Panc1 (cell line): ENCODE data around the gene HNRNPR. TPM values are rescaled to one million over a fixed set of nuclear protein-coding genes. Genes with fewer than 3 reads are reported as not detected.

ENCODE experiments used
- ATAC-seq: fragments of 200-7000 bp; cut with Tn5 transposase; 2 replicates; pipeline ENCODE4 v1.9.1; 2020; ENCODE audit warnings: mild to moderate bottlenecking, moderate library complexity
- BruUV-seq: library from RNA; stranded (reverse); fragments of 400-500 nt; replicated peaks from 2 replicates; lab custom pipeline; 2021; lab: Mats Ljungman, UMichigan
- CTCF ChIA-PET: fragments of 300-600 bp; sonication (Branson Sonifier 250); formaldehyde crosslinking; loops from one replicate; lab custom pipeline; 2022; ENCODE audit warnings: antibody characterized with exemption; lab: Charles Lee
- POLR2A ChIA-PET: fragments of 300-600 bp; sonication (Branson Sonifier 250); formaldehyde crosslinking; loops from one replicate; lab custom pipeline; 2022; ENCODE audit warnings: antibody characterized with exemption; lab: Charles Lee
- DNase-seq: peaks from one replicate; pipeline ENCODE4 v3.0.0-alpha.2; 2010; ENCODE audit warnings: low read depth, low spot score
- H3K27ac ChIP-seq: 2 replicates; pipeline ENCODE4 v1.5.1; 2011; ENCODE audit warnings: mild to moderate bottlenecking, low read length, inconsistent platforms
- H3K27me3 ChIP-seq: fragments of 200-500 bp; sonication (Bioruptor generic); 2 replicates; pipeline ENCODE4 v1.6.0; 2014; ENCODE audit warnings: low read length, inconsistent platforms; ENCODE audit not compliant: control insufficient read depth, insufficient read depth
- H3K36me3 ChIP-seq: fragments of 200-500 bp; sonication (Bioruptor generic); 2 replicates; pipeline ENCODE4 v1.5.1; 2014; ENCODE audit warnings: inconsistent platforms, mild to moderate bottlenecking, low read length, moderate library complexity; ENCODE audit not compliant: control insufficient read depth, insufficient read depth
- H3K4me1 ChIP-seq: 2 replicates; pipeline ENCODE4 v1.5.1; 2011; ENCODE audit warnings: inconsistent platforms, mild to moderate bottlenecking, low read length, moderate library complexity; ENCODE audit not compliant: control insufficient read depth, insufficient read depth
- H3K4me3 ChIP-seq, 2 experiments: 2 replicates each; pipeline ENCODE4 v1.5.1; 2011 to 2012; ENCODE audit warnings: low read depth in 2 of 2, low read length in 2 of 2, mild to moderate bottlenecking in 2 of 2, inconsistent platforms in 1 of 2, moderate library complexity in 1 of 2
- H3K9me3 ChIP-seq: fragments of 200-500 bp; sonication (Bioruptor generic); 2 replicates; pipeline ENCODE4 v1.5.1; 2014; ENCODE audit warnings: low read depth, mild to moderate bottlenecking, inconsistent platforms, low read length, moderate library complexity; ENCODE audit not compliant: control insufficient read depth, insufficient read depth
- CTCF ChIP-seq: fragments of 450-650 bp; IDR thresholded peaks from 2 replicates; pipeline ENCODE4 v1.5.1; 2017; ENCODE audit warnings: mild to moderate bottlenecking
- POLR2AphosphoS5 ChIP-seq: IDR thresholded peaks from 2 replicates; pipeline ENCODE4 v1.6.1; 2012; ENCODE audit warnings: mild to moderate bottlenecking, low read depth, low read length, moderate library complexity
- SIN3A ChIP-seq: IDR thresholded peaks from 2 replicates; pipeline ENCODE4 v1.6.1; 2012; ENCODE audit warnings: low read depth, mild to moderate bottlenecking, low read length, moderate library complexity, borderline replicate concordance; ENCODE audit not compliant: insufficient read depth
- TCF7L2 ChIP-seq: IDR thresholded peaks from 2 replicates; pipeline ENCODE4 v1.6.1; 2011; ENCODE audit warnings: mild to moderate bottlenecking, low read depth, low read length, inconsistent platforms
- in situ Hi-C: cut with HindIII; loops from 2 replicates; pipeline ENCODE4 v1.10.0; 2016; ENCODE audit warnings: low sequenced_read_pairs, low pct_unique_long_range_greater_than_20kb
- intact Hi-C: fragments of 100-400 bp; cut with micrococcal nuclease; formaldehyde crosslinking; loops from one replicate; pipeline ENCODE4 v1.10.0; 2022; ENCODE audit not compliant: unreplicated experiment
- total RNA-seq: library from RNA; stranded (reverse); gene quantifications from one replicate; pipeline ENCODE4 v1.2.1, GENCODE V29; 2021; ENCODE audit not compliant: unreplicated experiment
- TF ChIP-seq, protein P1 (sequence below), 2 experiments: IDR thresholded peaks; 2 replicates each; pipeline ENCODE4 v1.6.1; 2011 to 2012; ENCODE audit warnings: low read depth in 2 of 2, control low read depth in 1 of 2, low read length in 1 of 2, mild to moderate bottlenecking in 1 of 2, moderate library complexity in 1 of 2; ENCODE audit not compliant: insufficient read depth in 1 of 2

Gene HNRNPR
- total RNA-seq, 1 experiment from 2014 or later: 173 TPM

GRCh38 chr1:23304140-23304620 is 39.9 kb downstream of the HNRNPR start:
- intact Hi-C loops (no loop called here), in situ Hi-C loops (no loop called here)
- H3K9me3 ChIP-seq: no peaks in the 10 kb centered on the region
- no peaks in the 10 kb centered on the region for H3K4me1 ChIP-seq
- ATAC-seq: no peak
- TF ChIP-seq SIN3A (no peak), POLR2AphosphoS5 (no peak), TCF7L2 (no peak), CTCF (no peak)
- TF ChIP-seq, protein P1, sequence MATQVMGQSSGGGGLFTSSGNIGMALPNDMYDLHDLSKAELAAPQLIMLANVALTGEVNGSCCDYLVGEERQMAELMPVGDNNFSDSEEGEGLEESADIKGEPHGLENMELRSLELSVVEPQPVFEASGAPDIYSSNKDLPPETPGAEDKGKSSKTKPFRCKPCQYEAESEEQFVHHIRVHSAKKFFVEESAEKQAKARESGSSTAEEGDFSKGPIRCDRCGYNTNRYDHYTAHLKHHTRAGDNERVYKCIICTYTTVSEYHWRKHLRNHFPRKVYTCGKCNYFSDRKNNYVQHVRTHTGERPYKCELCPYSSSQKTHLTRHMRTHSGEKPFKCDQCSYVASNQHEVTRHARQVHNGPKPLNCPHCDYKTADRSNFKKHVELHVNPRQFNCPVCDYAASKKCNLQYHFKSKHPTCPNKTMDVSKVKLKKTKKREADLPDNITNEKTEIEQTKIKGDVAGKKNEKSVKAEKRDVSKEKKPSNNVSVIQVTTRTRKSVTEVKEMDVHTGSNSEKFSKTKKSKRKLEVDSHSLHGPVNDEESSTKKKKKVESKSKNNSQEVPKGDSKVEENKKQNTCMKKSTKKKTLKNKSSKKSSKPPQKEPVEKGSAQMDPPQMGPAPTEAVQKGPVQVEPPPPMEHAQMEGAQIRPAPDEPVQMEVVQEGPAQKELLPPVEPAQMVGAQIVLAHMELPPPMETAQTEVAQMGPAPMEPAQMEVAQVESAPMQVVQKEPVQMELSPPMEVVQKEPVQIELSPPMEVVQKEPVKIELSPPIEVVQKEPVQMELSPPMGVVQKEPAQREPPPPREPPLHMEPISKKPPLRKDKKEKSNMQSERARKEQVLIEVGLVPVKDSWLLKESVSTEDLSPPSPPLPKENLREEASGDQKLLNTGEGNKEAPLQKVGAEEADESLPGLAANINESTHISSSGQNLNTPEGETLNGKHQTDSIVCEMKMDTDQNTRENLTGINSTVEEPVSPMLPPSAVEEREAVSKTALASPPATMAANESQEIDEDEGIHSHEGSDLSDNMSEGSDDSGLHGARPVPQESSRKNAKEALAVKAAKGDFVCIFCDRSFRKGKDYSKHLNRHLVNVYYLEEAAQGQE (IDR thresholded peaks at IDR 0.05; ENCODE audit: insufficient read depth in 1 of 2, low read depth in 2 of 2, low read length in 1 of 2): no peak
- ChIA-PET POLR2A (interaction anchor here (0.5 kb wide), 1 partner anchor 40 kb away, joined by 9 read pairs; the partner anchor contains the start of gene HNRNPR), CTCF (no interaction called here)
- H3K36me3 ChIP-seq: peaks cover 64% of the 10 kb centered on the region
- DNase-seq: no peak
- no TSS peak for BruUV-seq
- no peaks in the 10 kb centered on the region for H3K27me3 ChIP-seq
- no peak overlapping the region for H3K4me3 ChIP-seq
- no peak overlapping the region for H3K27ac ChIP-seq

DNA sequence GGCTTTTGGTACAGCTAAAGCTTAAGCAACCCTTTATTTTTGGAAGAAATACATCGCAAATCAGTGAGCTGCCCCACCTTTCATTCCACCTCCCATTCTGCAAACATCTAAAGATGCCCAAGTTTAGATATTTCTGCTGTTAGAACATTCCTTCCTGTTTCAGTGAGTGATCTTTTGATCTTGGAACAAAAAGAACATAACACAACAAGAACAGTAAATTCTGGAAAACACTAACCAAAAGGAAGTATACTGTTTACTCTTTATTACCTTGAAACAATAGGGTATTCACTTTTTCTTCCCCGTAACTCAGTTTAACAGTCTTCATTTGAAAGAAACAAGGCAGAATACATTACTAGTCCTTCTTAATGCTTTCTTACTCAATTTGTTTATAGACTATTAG is 40.6 kb downstream of the HNRNPR start:
- ChIA-PET CTCF (interaction anchor here (0.6 to 1.0 kb wide), 2 partner anchors 100 to 194 kb away, joined by 3 to 4 read pairs; no protein-coding TSS in a partner anchor), POLR2A (interaction anchor here (0.5 to 0.7 kb wide), 2 partner anchors 41 to 245 kb away, joined by 4 to 9 read pairs; partner anchors contain the start of gene HNRNPR)
- DNase-seq (no peak), ATAC-seq (no peak)
- no peaks in the 10 kb centered on the region for H3K9me3 ChIP-seq
- no TSS peak for BruUV-seq
- intact Hi-C loops (no loop called here), in situ Hi-C loops (no loop called here)
- no peak overlapping the region for H3K27ac ChIP-seq
- no peaks in the 10 kb centered on the region for H3K27me3 ChIP-seq
- no peaks in the 10 kb centered on the region for H3K4me1 ChIP-seq
- H3K36me3 ChIP-seq: peaks cover 59% of the 10 kb centered on the region
- TF ChIP-seq, protein P1 (IDR thresholded peaks at IDR 0.05; ENCODE audit: insufficient read depth in 1 of 2, low read depth in 2 of 2, low read length in 1 of 2): no peak
- TF ChIP-seq CTCF: no peak
- no peak for TF ChIP-seq SIN3A
- TF ChIP-seq TCF7L2: no peak
- no peak for TF ChIP-seq POLR2AphosphoS5
- H3K4me3 ChIP-seq: no peak overlapping the region
